GM12891 (cell line): ENCODE measurements around the gene HPCAL4.

Experiments
- PAX5 ChIP-seq: IDR thresholded peaks from 2 replicates; pipeline ENCODE4 v1.6.1; 2011; ENCODE audit warnings: low read length, moderate library complexity, mild to moderate bottlenecking; ENCODE audit not compliant: insufficient read depth, severe bottlenecking
- POLR2A ChIP-seq: IDR thresholded peaks from 2 replicates; pipeline ENCODE4 v1.6.1; 2011; ENCODE audit warnings: low read depth, low read length, control low read depth
- POLR2AphosphoS5 ChIP-seq: IDR thresholded peaks from 2 replicates; pipeline ENCODE4 v1.6.1; 2011; ENCODE audit warnings: low read depth, low read length, control low read depth
- SPI1 ChIP-seq: IDR thresholded peaks from 2 replicates; pipeline ENCODE4 v1.6.1; 2011; ENCODE audit warnings: low read depth, low read length, control low read depth
- TAF1 ChIP-seq: IDR thresholded peaks from 2 replicates; pipeline ENCODE4 v1.6.1; 2011; ENCODE audit warnings: low read depth, low read length, control low read depth

DNA sequence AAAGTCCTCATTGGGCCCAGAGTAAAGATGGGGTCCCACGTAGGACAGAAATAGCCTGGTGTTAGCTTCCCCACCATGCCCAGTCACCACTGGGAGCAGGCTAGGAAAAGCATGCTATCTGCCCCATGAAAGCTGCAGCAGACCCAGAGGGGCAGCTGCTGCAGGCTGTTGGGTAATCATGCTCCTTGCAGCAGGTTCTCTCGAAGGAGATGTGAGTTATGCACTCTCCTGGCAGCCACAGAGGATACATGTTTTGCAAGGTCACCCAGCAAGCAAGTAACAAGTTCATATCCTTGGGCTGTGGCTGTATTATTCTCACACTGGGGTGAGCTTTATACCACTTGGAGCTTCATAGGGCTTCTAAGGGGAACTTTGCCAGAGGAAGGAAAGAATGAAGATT, 42.7 kb downstream of the HPCAL4 start:
- TF ChIP-seq TAF1 (no peak), POLR2A (no peak), POLR2AphosphoS5 (no peak), SPI1 (no peak), PAX5 (no peak)
